ENCODE measurements around the gene SMAD4.
A peak's percentile ranks its signal among the peaks of the same experiment; 100 is the strongest.

- peak; percentile 98 to 99 (median 98) for TF ChIP-seq POLR2AphosphoS5 (IDR thresholded peaks at IDR 0.05)
- TF ChIP-seq CTCF (IDR thresholded peaks at IDR 0.05 in 8 of 11, conservative IDR thresholded peaks at IDR 0.05 in 3 of 11): peak in 1 of 11 experiments; percentile 15
- peak in 2 of 3 donors; percentile 41 to 82 for TF ChIP-seq POLR2A (IDR thresholded peaks at IDR 0.05)
Measured at GRCh38 chr18:51029694-51030536, at the start of gene SMAD4.
